ACHN (cell line): ENCODE results near the gene PCK1.
A peak's percentile ranks its signal among the peaks of the same experiment; 100 is the strongest.

Experiments
- DNase-seq: peaks from one replicate; pipeline ENCODE4 v3.0.0-alpha.2; 2015
- in situ Hi-C: cut with HindIII; loops from 2 replicates; pipeline ENCODE4 v1.10.0; 2017; ENCODE audit warnings: low sequenced_read_pairs, low pct_ligation_motif_present, low pct_unique_long_range_greater_than_20kb

PCK1 gene

GRCh38 chr20:57593134-57593886 is 32.4 kb downstream of the PCK1 start:
- in situ Hi-C loops = no loop called here
- DNase-seq = no peak

GRCh38 chr20:57594092-57594951 is 33.4 kb downstream of the PCK1 start:
- in situ Hi-C loops = no loop called here
- peak; percentile 26 for DNase-seq

DNA sequence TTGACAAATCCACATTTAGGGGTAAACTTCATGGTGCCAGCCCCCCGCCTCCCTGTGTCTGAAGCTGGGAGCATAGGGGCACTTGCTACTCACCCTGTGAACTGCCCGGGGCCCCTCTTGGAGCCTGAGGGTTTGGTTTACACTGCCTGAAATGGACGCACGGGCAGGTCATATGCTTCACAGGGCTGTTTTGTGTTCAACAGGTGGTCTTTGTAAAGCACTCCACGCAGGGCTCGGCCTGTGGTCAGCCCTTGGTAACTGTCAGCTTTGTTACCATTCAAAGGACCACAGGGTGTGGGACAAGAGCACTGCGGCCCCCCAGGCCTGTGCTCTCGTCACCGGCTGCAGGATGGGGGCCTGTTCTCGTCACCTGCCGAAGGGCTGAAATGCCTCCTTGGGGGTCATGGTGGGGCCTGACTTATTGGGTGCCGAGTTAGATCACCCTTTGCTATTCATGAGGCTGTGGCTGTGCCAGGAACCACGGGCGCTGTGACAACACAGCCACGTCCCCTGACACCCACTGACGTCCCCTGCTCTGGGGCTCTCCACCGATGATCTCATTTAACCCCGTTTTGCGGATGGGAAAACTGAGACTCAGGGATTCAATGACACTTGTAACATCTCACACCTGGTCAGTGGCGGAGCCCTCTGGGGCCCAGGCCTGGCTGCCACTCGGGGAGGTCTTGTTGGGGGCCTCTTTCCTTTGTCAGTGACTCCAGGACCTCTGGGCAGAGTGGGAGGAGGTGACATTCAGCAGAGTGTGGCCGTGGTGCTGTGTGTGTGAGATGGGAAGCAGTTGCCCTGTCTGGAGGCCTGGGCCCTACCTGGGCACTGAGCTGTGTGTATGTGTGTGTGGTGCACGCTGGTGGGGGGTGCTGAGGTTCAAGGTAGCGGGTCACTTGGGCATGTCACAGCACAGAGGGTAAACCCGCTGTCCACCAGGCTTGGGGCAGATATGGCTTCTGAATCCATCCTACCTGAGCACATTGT is 34.4 kb downstream of the PCK1 start:
- DNase-seq = no peak
- in situ Hi-C loops = no loop called here

GRCh38 chr20:57596358-57596757 is 35.4 kb downstream of the PCK1 start:
- DNase-seq = no peak
- in situ Hi-C loops = no loop called here

- peak; percentile 44 for DNase-seq
- in situ Hi-C loops = no loop called here
Observed at GRCh38 chr20:57596998-57597939, 36.4 kb downstream of the PCK1 start.

DNA sequence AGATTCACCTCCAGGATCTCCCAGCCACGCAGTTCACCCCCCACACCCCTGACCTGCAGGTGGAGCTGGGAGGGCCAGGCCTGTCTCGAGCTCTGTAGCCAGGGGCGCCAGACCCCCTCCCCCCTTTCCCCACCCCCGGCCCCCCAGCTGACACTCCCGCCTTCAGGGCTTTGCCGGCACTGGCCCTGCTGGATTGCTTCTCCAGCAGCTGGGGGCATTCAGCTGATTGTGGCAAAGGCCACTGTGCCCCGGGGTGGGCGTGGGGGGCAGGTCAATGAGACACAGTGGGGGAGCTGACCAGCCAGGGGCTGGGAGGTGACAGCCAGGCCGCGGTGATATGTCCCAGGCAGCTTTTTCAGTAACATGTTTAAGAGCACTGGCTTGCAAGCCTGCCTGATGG is 37.1 kb downstream of the PCK1 start:
- in situ Hi-C loops = no loop called here

DNA sequence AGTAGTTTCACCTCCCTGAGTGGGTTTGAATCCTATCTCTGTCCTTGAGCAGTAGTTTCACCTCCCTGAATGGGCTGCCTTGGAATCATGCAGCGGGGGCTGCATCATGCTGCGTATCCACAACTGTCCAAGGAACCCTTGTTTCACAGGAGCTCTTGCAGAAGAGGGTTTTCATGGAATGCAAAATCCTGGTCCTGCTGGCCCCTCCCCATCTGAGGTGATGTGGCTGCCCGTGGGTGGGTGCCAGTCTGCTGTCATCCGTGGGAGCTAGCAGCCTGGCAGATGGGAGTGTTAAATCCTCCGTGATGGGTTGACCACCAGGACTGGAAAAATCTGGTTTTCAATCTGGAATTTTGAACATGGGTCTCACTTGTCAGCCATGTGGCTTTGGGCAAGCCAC is 37.6 kb downstream of the PCK1 start:
- DNase-seq = no peak
- in situ Hi-C loops = no loop called here

More for the DNA sequence above, 37.1 kb downstream of the PCK1 start:
- no peak for DNase-seq

- DNase-seq = no peak
- in situ Hi-C loops = no loop called here
Observed at GRCh38 chr20:57600320-57601210, 39.7 kb downstream of the PCK1 start.

DNA sequence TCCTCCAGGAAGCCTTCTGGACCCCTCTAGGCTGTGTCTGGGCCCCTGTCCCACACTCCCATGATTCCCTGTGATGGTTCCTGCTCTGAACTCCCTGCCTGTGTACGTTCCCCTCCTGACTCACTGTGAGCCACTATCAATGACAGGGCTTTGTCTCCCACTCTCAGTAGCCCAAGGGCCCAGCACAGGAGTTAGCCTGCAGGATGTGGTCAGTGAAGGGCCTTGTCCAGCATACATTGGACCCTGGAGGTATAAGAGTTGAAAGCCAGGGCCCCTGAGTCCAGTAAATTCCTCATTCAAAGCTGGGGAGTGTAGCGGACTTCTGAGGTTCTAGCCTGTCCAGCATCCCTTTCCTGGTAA is 40.3 kb downstream of the PCK1 start:
- DNase-seq = no peak
- in situ Hi-C loops = no loop called here

DNA sequence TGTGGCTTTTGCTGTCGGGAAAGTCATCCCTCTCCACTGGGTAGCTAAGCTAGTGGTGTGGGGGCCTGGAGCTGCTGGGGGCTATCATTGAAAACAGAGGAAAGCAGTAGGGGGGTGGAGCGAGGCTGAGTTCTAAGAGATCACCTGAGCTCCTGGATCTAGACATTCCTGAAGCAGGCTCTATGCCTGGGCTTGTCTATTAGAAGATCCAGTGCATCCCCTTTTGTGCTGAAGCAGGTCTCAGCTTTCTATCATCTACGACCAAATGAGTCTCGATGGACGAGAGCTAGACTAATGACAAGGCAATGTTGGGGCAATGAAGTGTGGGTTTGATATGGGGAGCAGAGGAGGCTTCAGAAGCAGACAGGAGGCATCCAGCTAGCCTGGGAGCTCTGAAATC is 40.8 kb downstream of the PCK1 start:
- DNase-seq = no peak
- in situ Hi-C loops = no loop called here

DNA sequence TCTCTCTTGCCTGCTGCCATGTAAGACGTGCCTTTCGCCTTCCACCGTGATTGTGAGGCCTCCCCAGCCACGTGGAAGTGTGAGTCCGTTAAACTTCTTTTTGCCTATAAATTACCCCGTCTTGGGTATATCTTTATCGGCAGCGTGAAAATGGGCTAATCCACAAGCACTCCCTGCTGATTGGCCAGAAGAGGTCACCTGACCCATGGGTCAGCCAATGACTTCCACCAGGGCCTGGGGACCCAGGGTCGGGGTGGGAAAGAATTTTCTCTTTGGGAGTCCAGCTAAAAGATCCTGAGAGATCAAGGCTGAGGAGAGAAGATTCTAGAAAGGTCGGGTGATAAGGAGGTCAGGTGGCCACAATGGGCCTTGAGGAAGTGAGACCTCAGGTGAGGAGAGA is 42.2 kb downstream of the PCK1 start:
- no peak for DNase-seq
- in situ Hi-C loops = no loop called here

DNA sequence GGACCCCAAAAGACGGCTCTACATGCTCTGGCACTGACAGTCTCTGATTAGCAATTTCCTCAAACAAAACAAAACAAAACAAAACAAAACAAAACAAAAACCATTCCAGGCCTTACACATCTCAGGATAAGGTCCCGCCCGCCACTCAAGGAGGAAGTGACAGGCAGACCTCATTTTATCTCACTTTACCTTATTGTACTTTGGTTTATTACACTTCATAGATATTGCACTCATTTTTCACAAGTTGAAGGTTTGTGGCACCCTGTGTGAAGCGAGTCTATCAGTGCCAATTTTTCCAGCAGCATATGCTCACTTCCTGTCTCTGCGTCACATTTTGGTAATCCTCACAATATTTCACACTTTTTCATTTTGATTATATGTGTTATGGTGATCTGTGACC is 44.1 kb downstream of the PCK1 start:
- in situ Hi-C loops = no loop called here
- no peak for DNase-seq

GRCh38 chr20:57605878-57606277 is 45.0 kb downstream of the PCK1 start:
- in situ Hi-C loops = no loop called here
- DNase-seq = no peak

GRCh38 chr20:57608516-57608915 is 47.6 kb downstream of the PCK1 start:
- in situ Hi-C loops = no loop called here
- no peak for DNase-seq

- no peak for DNase-seq
- in situ Hi-C loops = no loop called here
Observed at GRCh38 chr20:57609086-57609841, 48.4 kb downstream of the PCK1 start.

DNA sequence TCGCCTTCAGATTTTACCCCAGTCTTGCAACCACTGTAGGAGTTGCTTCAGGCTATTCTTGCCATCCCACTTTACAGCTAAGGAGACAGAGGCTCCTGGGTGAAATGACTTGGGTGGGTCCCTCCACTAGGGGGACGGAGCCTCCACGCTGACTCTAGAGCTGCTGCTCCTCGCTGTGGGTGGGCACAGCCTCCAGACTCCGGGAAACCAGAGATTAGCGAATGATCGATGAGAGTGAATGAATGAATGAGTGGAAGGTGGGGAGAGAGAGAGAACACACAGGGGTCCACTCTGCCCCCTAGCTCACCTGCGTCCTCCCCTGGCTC is 48.9 kb downstream of the PCK1 start:
- no peak for DNase-seq
- in situ Hi-C loops = no loop called here
